B cell (primary cell): ENCODE measurements around the gene HS2ST1. TPM values are rescaled to one million over a fixed set of nuclear protein-coding genes. Genes with fewer than 3 reads are reported as not detected.

Experiments used
- ATAC-seq: fragments of 200-7000 bp; cut with Tn5 transposase; one replicate; pipeline ENCODE4 v1.10.0; 2021; ENCODE audit warnings: low read depth, mild to moderate bottlenecking, moderate number of reproducible peaks, moderate library complexity
- CTCF ChIA-PET: fragments of 350-600 bp; sonication (Branson Sonifier 250); formaldehyde crosslinking; loops from one replicate; lab custom pipeline; 2021; ENCODE audit warnings: antibody characterized with exemption, inconsistent platforms; lab: Charles Lee
- POLR2A ChIA-PET: fragments of 350-600 bp; sonication (Branson Sonifier 250); formaldehyde crosslinking; loops from one replicate; lab custom pipeline; 2021; ENCODE audit warnings: antibody characterized with exemption; lab: Charles Lee
- DNase-seq: peaks from one replicate; pipeline ENCODE4 v3.0.0; 2013
- H2AFZ ChIP-seq: 2 replicates; pipeline ENCODE4 v1.6.1; 2012; ENCODE audit warnings: mild to moderate bottlenecking, low read depth, low read length; ENCODE audit not compliant: insufficient read depth, poor library complexity, severe bottlenecking
- H3K27ac ChIP-seq, 2 donors: 1 replicate in 1 of 2; 2 replicates in 1 of 2; pipeline ENCODE4 v1.5.1; 2012 to 2013; ENCODE audit warnings: low read length in 2 of 2, mild to moderate bottlenecking in 2 of 2, moderate library complexity in 1 of 2
- H3K27me3 ChIP-seq, 4 experiments: fragments of 200-600 bp in 1 of 4; sonication (generic) in 1 of 4; replicated peaks in 1 of 4; 1 replicate in 2 of 4; 2 replicates in 2 of 4; pipeline versions ENCODE4 v1.6.1 to v1.7.0; 2013 to 2016; ENCODE audit warnings: low read length in 3 of 4, mild to moderate bottlenecking in 2 of 4, mixed read lengths in 1 of 4, moderate library complexity in 1 of 4; ENCODE audit not compliant: insufficient read depth in 4 of 4, control insufficient read depth in 3 of 4; ENCODE audit errors: control extremely low read depth in 1 of 4
- H3K36me3 ChIP-seq, 2 experiments: replicated peaks in 1 of 2; 1 replicate in 1 of 2; 2 replicates in 1 of 2; pipeline versions ENCODE4 v1.6.1 to v1.7.1; 2013; ENCODE audit warnings: low read length in 1 of 2; ENCODE audit not compliant: insufficient read depth in 2 of 2, control insufficient read depth in 1 of 2; ENCODE audit errors: control extremely low read depth in 1 of 2, extremely low read depth in 1 of 2
- H3K4me1 ChIP-seq, 2 donors: fragments of 200-600 bp in 1 of 2; sonication (generic) in 1 of 2; 1 replicate in 1 of 2; 2 replicates in 1 of 2; pipeline versions ENCODE4 v1.5.1 to v1.6.1; 2013 to 2017; ENCODE audit warnings: low read length in 2 of 2; ENCODE audit not compliant: control insufficient read depth in 2 of 2, insufficient read depth in 2 of 2
- H3K4me2 ChIP-seq: replicated peaks from 2 replicates; pipeline ENCODE3; 2012; ENCODE audit warnings: mild to moderate bottlenecking, low read depth, low read length; ENCODE audit not compliant: poor library complexity, severe bottlenecking
- H3K4me3 ChIP-seq, 5 experiments: fragments of 200-600 bp in 1 of 5; sonication (generic) in 1 of 5; 1 replicate in 3 of 5; 2 replicates in 2 of 5; pipeline versions ENCODE4 v1.5.1 to v1.7.0; 2011 to 2016; ENCODE audit warnings: low read length in 4 of 5, mild to moderate bottlenecking in 4 of 5, low read depth in 2 of 5, control low read depth in 1 of 5, moderate library complexity in 1 of 5; ENCODE audit not compliant: insufficient read depth in 1 of 5; ENCODE audit errors: control extremely low read depth in 1 of 5, extremely low read depth in 1 of 5
- H3K79me2 ChIP-seq: fragments of 200-600 bp; sonication (generic); one replicate; pipeline ENCODE4 v1.6.0; 2016; ENCODE audit warnings: low read length; ENCODE audit not compliant: control insufficient read depth, insufficient read depth
- H3K9ac ChIP-seq: fragments of 200-600 bp; sonication (generic); 2 replicates; pipeline ENCODE4 v1.6.1; 2017; ENCODE audit warnings: mild to moderate bottlenecking, low read length, moderate library complexity
- H3K9me3 ChIP-seq, 3 donors: one replicate each; pipeline versions ENCODE4 v1.6.1 to v1.7.1; 2013; ENCODE audit warnings: low read length in 2 of 3; ENCODE audit not compliant: control insufficient read depth in 2 of 3, insufficient read depth in 1 of 3; ENCODE audit errors: control extremely low read depth in 1 of 3
- H4K20me1 ChIP-seq: 2 replicates; pipeline ENCODE4 v1.6.0; 2012; ENCODE audit warnings: mild to moderate bottlenecking, low read length; ENCODE audit not compliant: insufficient read depth, control insufficient read depth, poor library complexity, severe bottlenecking
- H3K27ac Mint-ChIP-seq: one replicate; pipeline ENCODE4 v1.8.0; 2021; ENCODE audit warnings: mixed read lengths
- H3K27me3 Mint-ChIP-seq: one replicate; pipeline ENCODE4 v1.8.0; 2021; ENCODE audit warnings: mixed read lengths
- H3K4me1 Mint-ChIP-seq: one replicate; pipeline ENCODE4 v1.8.0; 2021; ENCODE audit warnings: mixed read lengths
- H3K4me3 Mint-ChIP-seq: one replicate; pipeline ENCODE4 v1.8.0; 2021; ENCODE audit warnings: mixed read lengths
- H3K9me3 Mint-ChIP-seq: one replicate; pipeline ENCODE4 v1.8.0; 2022; ENCODE audit warnings: mixed read lengths; ENCODE audit not compliant: insufficient read depth
- CTCF ChIP-seq: fragments of 200-600 bp; IDR thresholded peaks from one replicate; pipeline ENCODE4 v1.8.0; 2022; ENCODE audit warnings: antibody characterized with exemption, mild to moderate bottlenecking
- EZH2 ChIP-seq: IDR thresholded peaks from 2 replicates; pipeline ENCODE4 v1.6.1; 2012; ENCODE audit warnings: borderline replicate concordance, low read depth, mild to moderate bottlenecking, moderate library complexity, low read length; ENCODE audit not compliant: insufficient read depth, poor library complexity, severe bottlenecking
- whole genome bisulfite sequencing: methylation state at CpG from one replicate; pipeline ENCODE4 v1.1.5; 2013; ENCODE audit warnings: missing lambda C conversion rate; ENCODE audit not compliant: insufficient coverage; 5-methylcytosine and 5-hydroxymethylcytosine counted together
- intact Hi-C: fragments of 100-400 bp; cut with micrococcal nuclease; formaldehyde crosslinking; loops from one replicate; pipeline ENCODE4 v1.10.0; 2022
- polyA plus RNA-seq: library from polyadenylated mRNA; depleted of rRNA; stranded (reverse); fragments of >200 nt; gene quantifications from 2 replicates; pipeline ENCODE4 v1.2.3, GENCODE V29; 2012
- total RNA-seq, 2 donors: library from RNA; stranded (reverse); fragments of 120-200 nt in 1 of 2; gene quantifications; 1 replicate in 1 of 2; 2 replicates in 1 of 2; pipeline versions ENCODE4 v1.2.3 to v1.2.4, GENCODE V29; 2013 to 2022

The HS2ST1 gene
- total and polyA plus RNA-seq, 2 donors (not counting 1 experiment from before 2014, with no cell fraction given), result 3.0 to 16.9 TPM

- H3K27ac Mint-ChIP-seq, result no peak overlapping the region
- peaks cover 0 to 10% of the 10 kb centered on the region in 2 donors for H3K4me1 ChIP-seq
- no peak overlapping the region for H2AFZ ChIP-seq
- H3K27ac ChIP-seq, result no peak overlapping the region
- ChIA-PET POLR2A (no interaction called here), CTCF (interaction anchor here (0.9 kb wide), 1 partner anchor 142 kb away, joined by 4 read pairs; no protein-coding TSS in a partner anchor)
- H3K9me3 Mint-ChIP-seq, result no peaks in the 10 kb centered on the region
- H3K9me3 ChIP-seq, result no peaks in the 10 kb centered on the region
- intact Hi-C loops, result no loop called here
- no peak for DNase-seq
- H3K4me3 Mint-ChIP-seq, result no peak overlapping the region
- H3K9ac ChIP-seq, result no peak overlapping the region
- H3K36me3 ChIP-seq, result no peaks in the 10 kb centered on the region
- H3K4me1 Mint-ChIP-seq, result peaks cover 16% of the 10 kb centered on the region
- H3K27me3 Mint-ChIP-seq, result no peaks in the 10 kb centered on the region
- ATAC-seq, result no peak
- H3K79me2 ChIP-seq, result peaks cover 92% of the 10 kb centered on the region
- H4K20me1 ChIP-seq, result peaks cover 8% of the 10 kb centered on the region
- no peak overlapping the region for H3K4me2 ChIP-seq
- TF ChIP-seq CTCF, result no peak
- TF ChIP-seq EZH2, result no peak
- H3K4me3 ChIP-seq, result no peak overlapping the region
- H3K27me3 ChIP-seq, result no peaks in the 10 kb centered on the region
These were observed 28.3 kb downstream of the HS2ST1 start for GRCh38 chr1:86942743-86943142.

GRCh38 chr1:86948212-86948611 is 33.8 kb downstream of the HS2ST1 start:
- CTCF ChIA-PET, result no interaction called here
- no peaks in the 10 kb centered on the region for H3K27me3 Mint-ChIP-seq
- Histone ChIP-seq H3K27me3 (no peaks in the 10 kb centered on the region), H3K4me2 (no peak overlapping the region), H3K9ac (no peak overlapping the region), H4K20me1 (no peaks in the 10 kb centered on the region), H2AFZ (no peak overlapping the region), H3K4me3 (no peak overlapping the region), H3K79me2 (peaks cover 63% of the 10 kb centered on the region), H3K36me3 (no peaks in the 10 kb centered on the region), H3K27ac (no peak overlapping the region), H3K4me1 (peaks cover 4 to 5% of the 10 kb centered on the region in 2 donors), H3K9me3 (no peaks in the 10 kb centered on the region)
- WGBS, result 100% methylated on average over 2 of the region's 5 CpGs
- no peak overlapping the region for H3K4me3 Mint-ChIP-seq
- TF ChIP-seq CTCF (no peak), EZH2 (no peak)
- H3K9me3 Mint-ChIP-seq, result no peaks in the 10 kb centered on the region
- intact Hi-C loops, result no loop called here
- peaks cover 25% of the 10 kb centered on the region for H3K4me1 Mint-ChIP-seq
- DNase-seq (no peak), ATAC-seq (no peak)
- no peak overlapping the region for H3K27ac Mint-ChIP-seq
- POLR2A ChIA-PET, result no interaction called here
